OCI-LY7 (cell line): ENCODE data around the gene SFI1.

Experiments used
- CTCF ChIP-seq: fragments of 200-600 bp; sonication (generic); conservative IDR thresholded peaks from 2 replicates; pipeline ENCODE4 v1.5.1; 2014; ENCODE audit warnings: mild to moderate bottlenecking, antibody characterized with exemption, low read length, moderate library complexity, mixed read lengths
- EZH2phosphoT487 ChIP-seq: fragments of 200-600 bp; sonication (generic); IDR thresholded peaks from 2 replicates; pipeline ENCODE4 v1.6.1; 2018; ENCODE audit warnings: low read depth, borderline replicate concordance, mild to moderate bottlenecking, mixed run types, antibody characterized with exemption, low read length, moderate library complexity, mixed read lengths

- no peak for TF ChIP-seq CTCF
- TF ChIP-seq EZH2phosphoT487, result no peak
Observed at GRCh38 chr22:31481129-31481528, 15.2 kb upstream of the SFI1 start.
